Activated naive CD8-positive, alpha-beta T cell (primary cell): ENCODE measurements around the gene PTPRG.

Experiments used
- H3K27ac Mint-ChIP-seq: one replicate; pipeline ENCODE4 v1.8.0; 2021; ENCODE audit warnings: mixed read lengths
- H3K27me3 Mint-ChIP-seq: one replicate; pipeline ENCODE4 v1.8.0; 2021; ENCODE audit warnings: mixed read lengths
- H3K36me3 Mint-ChIP-seq: one replicate; pipeline ENCODE4 v1.8.0; 2021; ENCODE audit warnings: mixed read lengths
- H3K4me1 Mint-ChIP-seq: one replicate; pipeline ENCODE4 v1.8.0; 2021; ENCODE audit warnings: low read depth, mixed read lengths
- H3K4me3 Mint-ChIP-seq: one replicate; pipeline ENCODE4 v1.8.0; 2021; ENCODE audit warnings: mild to moderate bottlenecking, mixed read lengths
- H3K9me3 Mint-ChIP-seq: one replicate; pipeline ENCODE4 v1.8.0; 2021; ENCODE audit warnings: low read depth, mixed read lengths

The PTPRG gene

DNA sequence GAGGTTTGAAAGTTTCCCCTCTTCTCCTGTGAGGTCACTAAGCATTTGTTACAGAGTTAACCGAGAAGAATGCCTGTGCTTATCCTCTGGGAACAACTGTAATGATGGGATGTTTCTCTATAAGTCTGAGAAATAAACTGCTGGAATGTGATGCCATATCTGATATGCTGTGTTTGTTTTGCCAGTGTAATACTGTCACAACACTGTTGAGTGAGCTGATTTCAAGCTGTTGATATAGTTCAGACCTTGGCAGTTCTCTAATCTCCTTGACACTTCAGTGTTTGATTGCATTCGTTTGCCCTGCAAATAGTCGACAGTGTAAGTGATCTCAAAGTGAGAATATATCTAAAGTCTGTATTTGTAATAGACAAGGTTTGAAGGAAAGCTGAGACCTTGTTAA is 73.3 kb downstream of the PTPRG start:
- no peaks in the 10 kb centered on the region for H3K36me3 Mint-ChIP-seq
- no peaks in the 10 kb centered on the region for H3K9me3 Mint-ChIP-seq
- H3K4me1 Mint-ChIP-seq, result no peaks in the 10 kb centered on the region
- no peak overlapping the region for H3K4me3 Mint-ChIP-seq
- no peak overlapping the region for H3K27ac Mint-ChIP-seq
- H3K27me3 Mint-ChIP-seq, result no peaks in the 10 kb centered on the region

DNA sequence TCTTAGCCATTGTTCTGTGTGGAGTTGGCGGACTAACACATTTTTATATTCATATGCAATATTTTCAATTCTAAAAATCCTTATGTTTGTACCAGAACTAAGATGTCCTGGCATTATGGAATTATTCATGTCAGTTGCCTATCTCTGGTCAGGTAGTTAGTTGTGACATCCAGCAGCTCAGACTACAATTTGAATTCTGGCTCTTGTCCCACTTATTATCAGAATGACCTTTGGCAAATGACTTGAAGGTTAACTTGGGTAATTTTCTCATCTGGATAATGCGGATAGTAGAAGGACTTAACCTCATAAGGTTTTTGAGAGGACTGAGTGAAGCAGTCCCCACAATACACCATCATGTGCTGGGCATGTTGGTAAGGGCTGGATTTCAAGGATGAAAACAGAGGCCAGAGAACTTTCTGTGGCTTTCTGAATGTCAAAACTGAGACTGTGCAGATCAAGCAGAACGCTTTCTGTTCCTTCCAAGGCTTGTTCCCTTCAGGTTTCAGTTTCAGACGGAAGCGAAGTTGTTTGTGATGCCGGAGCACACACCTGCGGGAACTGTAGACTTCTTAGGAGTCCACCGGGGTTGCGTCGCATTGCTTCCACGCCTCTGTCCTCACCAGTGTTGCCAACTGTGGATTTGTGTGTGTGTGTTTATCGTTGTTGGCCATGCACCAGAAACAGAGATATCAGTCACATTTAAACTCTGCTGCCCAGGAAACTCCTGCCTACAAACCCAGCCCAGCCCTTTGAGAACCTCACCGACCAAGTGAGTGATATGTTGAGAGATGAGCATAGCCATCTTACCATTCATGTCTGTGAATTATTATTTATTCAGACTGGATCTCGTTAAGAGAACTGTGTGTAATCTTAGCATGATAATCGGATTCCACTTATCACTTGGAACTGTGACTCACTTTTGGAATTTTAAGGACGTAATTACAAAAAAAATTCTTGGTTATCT is 76.0 kb downstream of the PTPRG start:
- H3K4me1 Mint-ChIP-seq, result no peaks in the 10 kb centered on the region
- no peaks in the 10 kb centered on the region for H3K36me3 Mint-ChIP-seq
- no peak overlapping the region for H3K27ac Mint-ChIP-seq
- H3K9me3 Mint-ChIP-seq, result no peaks in the 10 kb centered on the region
- H3K27me3 Mint-ChIP-seq, result no peaks in the 10 kb centered on the region
- H3K4me3 Mint-ChIP-seq, result no peak overlapping the region

DNA sequence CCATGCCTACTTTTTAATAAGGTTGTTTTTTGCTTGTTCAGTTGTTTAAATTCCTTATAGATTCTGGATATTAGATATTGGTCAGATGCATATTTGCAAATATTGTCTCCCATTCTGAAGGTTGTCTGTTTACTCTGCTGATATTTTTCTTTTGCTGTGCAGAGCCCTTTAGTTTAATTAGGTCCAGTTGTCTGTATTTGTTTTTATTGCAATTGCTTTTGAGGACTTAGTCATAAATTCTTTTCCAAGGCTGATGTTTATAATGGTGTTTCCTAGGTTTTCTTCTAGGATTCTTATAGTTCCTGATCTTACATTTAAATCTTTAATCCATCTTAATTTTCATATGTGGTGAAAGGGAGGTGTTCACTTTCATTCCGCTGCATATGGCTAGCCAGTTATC is 77.4 kb downstream of the PTPRG start:
- no peaks in the 10 kb centered on the region for H3K9me3 Mint-ChIP-seq
- no peaks in the 10 kb centered on the region for H3K27me3 Mint-ChIP-seq
- H3K4me3 Mint-ChIP-seq, result no peak overlapping the region
- H3K27ac Mint-ChIP-seq, result no peak overlapping the region
- H3K36me3 Mint-ChIP-seq, result no peaks in the 10 kb centered on the region
- no peaks in the 10 kb centered on the region for H3K4me1 Mint-ChIP-seq

DNA sequence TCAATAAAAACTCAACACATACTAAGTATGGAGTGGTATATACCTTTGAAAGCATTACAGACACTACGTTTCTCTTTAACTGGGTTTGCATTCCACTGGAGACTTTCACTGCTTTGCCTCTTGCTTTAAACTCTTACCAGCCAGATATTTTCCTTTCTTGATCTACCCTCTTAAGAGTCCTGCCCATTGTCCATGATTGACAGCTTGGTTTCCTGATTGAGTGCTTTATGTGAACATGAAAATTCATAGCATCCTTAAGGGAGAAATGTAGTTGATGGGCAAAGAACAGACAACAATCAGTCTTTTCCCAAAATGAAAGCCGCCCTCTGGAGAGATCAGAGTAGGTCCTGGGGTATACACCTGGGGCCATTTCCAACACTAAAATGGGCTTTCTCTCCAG is 78.6 kb downstream of the PTPRG start:
- no peaks in the 10 kb centered on the region for H3K36me3 Mint-ChIP-seq
- H3K4me3 Mint-ChIP-seq, result no peak overlapping the region
- H3K27ac Mint-ChIP-seq, result no peak overlapping the region
- H3K27me3 Mint-ChIP-seq, result no peaks in the 10 kb centered on the region
- H3K9me3 Mint-ChIP-seq, result no peaks in the 10 kb centered on the region
- H3K4me1 Mint-ChIP-seq, result no peaks in the 10 kb centered on the region

DNA sequence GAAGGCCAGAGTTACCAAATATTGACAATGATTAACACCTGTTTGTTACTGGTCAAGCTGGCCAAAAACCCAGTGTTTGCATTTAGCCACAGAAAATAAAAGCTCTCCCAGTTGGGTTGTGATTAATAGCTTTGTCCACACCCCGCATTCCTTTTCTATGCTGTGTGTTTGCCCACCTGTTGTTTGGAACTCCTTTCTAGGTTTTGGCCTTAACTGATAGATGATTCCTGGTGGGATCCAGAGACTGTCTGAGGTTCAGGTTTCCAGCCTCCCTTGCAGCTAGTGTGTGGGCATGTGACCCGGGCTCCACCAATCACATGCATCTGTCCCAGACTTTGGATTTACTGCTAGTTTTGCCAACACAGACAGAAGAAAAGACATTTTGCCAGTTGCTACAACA is 83.8 kb downstream of the PTPRG start:
- Mint-ChIP-seq H3K4me3 (no peak overlapping the region), H3K4me1 (no peaks in the 10 kb centered on the region), H3K27ac (no peak overlapping the region), H3K27me3 (peaks cover 5% of the 10 kb centered on the region), H3K36me3 (no peaks in the 10 kb centered on the region), H3K9me3 (no peaks in the 10 kb centered on the region)

DNA sequence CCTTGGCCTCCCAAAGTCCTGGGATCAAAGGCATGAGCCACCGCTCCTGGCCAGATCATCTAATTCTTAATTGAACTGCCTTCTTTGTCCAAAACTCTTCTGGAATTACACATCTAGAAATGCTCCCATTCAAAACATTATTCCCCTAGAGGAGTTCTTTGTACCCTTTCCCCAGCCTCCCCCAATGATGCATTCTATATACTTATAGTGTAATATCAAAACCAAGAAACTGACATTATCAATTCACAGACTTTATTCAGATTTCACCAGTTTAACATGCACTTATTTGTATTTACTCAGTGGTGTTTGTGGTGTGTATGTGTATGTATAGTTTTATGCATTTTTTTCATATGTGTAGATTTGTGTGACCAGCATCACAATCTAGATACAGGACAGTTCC is 85.0 kb downstream of the PTPRG start:
- Mint-ChIP-seq H3K27ac (no peak overlapping the region), H3K4me1 (no peaks in the 10 kb centered on the region), H3K36me3 (no peaks in the 10 kb centered on the region), H3K4me3 (no peak overlapping the region), H3K27me3 (peaks cover 5% of the 10 kb centered on the region), H3K9me3 (no peaks in the 10 kb centered on the region)

DNA sequence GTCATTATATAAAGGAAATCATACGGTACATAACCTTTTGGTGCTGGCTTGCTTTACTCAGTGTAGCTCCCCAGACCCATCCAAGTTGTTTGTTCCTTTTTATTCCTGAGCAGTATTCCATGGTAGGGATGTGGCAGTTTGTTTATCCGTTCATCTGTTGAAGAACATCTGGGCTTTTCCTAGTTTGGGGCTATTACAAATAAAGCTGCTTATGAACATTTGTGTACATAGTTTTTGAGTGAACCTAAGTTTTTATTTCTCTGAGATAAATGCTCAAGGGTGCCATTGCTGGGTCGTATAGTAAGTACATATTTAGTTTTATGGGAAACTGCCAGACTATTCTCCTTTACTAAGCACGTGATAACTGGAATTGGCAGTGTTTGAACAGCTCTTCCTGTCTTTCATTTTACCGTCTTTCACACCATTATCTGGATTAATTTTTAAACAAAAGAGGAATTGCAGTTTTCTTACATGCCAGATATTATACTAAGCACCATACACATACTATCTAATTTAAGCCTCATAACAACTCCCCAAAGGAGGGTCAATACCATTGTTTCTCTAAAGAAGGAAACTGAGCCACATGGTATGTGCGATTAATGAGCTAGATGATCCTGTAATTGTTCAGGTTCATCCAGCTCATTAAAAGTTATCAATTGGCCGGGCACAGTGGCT is 85.6 kb downstream of the PTPRG start:
- no peaks in the 10 kb centered on the region for H3K36me3 Mint-ChIP-seq
- H3K4me1 Mint-ChIP-seq, result no peaks in the 10 kb centered on the region
- peaks cover 5% of the 10 kb centered on the region for H3K27me3 Mint-ChIP-seq
- H3K9me3 Mint-ChIP-seq, result no peaks in the 10 kb centered on the region
- no peak overlapping the region for H3K4me3 Mint-ChIP-seq
- no peak overlapping the region for H3K27ac Mint-ChIP-seq

DNA sequence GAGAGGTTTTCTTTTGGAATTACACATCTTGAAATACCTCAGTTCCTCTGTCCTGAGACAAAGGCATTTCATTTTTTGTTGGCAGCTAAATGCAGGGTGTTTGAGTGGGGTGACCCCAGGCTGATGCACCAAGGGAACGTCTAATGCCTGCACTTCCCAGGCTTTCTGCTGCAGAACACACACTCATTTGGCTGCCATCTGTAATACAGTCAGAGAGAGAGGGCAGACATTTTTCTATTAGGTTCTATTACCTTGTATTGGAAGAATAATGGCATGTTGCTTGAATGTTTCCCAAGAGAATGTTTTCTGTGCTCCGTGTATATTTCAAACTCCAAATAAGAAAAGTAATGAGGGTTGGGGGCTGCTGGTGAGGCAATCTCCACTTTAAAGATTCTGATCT is 87.1 kb downstream of the PTPRG start:
- H3K9me3 Mint-ChIP-seq, result no peaks in the 10 kb centered on the region
- H3K4me3 Mint-ChIP-seq, result no peak overlapping the region
- H3K27me3 Mint-ChIP-seq, result peaks cover 5% of the 10 kb centered on the region
- H3K36me3 Mint-ChIP-seq, result no peaks in the 10 kb centered on the region
- H3K4me1 Mint-ChIP-seq, result no peaks in the 10 kb centered on the region
- H3K27ac Mint-ChIP-seq, result no peak overlapping the region

DNA sequence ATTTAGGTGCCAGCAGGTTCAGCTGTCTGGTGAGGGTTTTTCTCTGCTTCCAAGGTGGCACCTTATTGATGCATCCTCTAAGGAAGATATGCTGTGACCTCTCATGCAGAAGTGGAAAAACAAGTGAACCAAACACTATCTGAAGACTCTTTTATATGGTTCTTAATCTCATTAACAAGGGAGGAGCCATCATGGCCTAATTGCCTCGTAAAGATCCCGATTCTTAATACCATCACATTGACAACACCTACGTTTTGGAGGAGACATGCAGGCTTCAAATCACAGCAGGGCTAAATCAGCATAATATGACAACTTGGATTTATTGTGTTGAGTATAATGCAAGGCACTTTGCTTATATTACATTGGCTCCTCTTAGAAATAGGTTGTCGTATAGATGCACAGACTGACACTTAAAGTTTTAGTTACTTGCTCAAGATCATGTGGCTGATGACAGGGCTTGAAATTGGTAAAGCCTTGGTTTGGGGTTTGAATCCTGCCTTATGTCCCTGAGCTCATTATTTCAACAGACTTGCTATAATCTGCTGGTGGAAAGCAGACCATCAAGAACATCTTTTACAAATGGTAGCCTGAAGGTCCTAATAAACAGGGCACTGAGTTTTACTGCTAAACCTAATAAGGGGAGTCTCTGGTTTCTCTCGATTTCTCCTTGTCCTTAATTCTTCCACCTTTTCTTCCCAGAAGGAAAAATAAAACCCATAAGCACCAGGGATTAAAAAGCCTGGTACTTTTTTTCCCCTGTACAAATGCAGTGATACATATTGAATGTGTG is 88.2 kb downstream of the PTPRG start:
- Mint-ChIP-seq H3K27me3 (peaks cover 5% of the 10 kb centered on the region), H3K36me3 (no peaks in the 10 kb centered on the region), H3K4me3 (no peak overlapping the region), H3K9me3 (no peaks in the 10 kb centered on the region), H3K27ac (no peak overlapping the region), H3K4me1 (no peaks in the 10 kb centered on the region)

DNA sequence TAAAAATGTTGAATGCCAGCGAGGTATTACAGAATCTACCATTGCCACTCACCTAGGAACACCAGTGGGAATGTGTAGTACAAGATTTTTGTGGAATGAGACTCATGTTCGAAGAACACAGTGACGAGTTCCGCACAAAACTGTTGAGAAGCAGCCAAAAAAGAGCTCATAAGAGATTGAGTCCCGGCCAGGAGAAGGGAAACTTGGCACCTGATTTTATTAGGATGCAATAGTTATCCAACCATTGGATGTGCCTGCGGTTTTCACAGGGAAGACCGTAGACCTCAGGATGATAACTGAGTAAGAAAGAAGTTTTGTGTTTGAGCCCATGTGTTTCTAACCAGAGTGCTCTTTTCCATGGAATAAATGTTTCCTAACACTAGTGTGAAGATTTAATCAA is 88.9 kb downstream of the PTPRG start:
- no peak overlapping the region for H3K4me3 Mint-ChIP-seq
- H3K36me3 Mint-ChIP-seq, result no peaks in the 10 kb centered on the region
- no peaks in the 10 kb centered on the region for H3K9me3 Mint-ChIP-seq
- H3K27me3 Mint-ChIP-seq, result peaks cover 5% of the 10 kb centered on the region
- H3K4me1 Mint-ChIP-seq, result no peaks in the 10 kb centered on the region
- no peak overlapping the region for H3K27ac Mint-ChIP-seq

DNA sequence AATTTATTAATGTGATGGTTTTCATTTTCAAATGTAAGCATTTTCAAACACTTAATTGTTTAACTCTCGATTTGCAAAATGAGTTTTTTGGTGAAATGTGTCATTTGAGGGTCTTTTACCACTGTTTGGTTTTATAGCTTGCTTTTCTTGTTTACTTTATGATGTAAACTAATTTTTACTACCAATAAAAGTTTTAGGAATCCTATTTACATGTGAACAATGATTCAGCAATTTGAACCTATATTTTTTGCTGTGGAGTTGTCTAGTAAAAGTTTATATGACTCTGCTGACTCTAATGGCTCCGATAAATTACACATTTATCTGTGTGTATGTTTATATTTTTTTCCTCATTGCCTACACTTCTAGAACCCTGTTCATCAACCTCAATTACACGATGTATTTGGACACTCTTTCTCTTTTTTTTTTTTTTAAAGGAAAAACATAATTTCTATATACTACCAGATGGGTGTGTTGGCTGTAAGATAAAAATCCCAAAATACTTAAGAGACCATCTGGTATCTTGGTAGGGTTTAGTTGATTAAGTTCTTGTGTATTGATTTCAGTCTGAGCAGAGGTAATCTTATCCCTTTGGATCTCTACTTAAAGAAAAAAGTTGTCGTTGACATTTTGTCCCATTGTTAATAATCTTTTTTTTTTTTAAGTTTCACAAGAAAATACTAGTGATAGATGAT is 89.5 kb downstream of the PTPRG start:
- Mint-ChIP-seq H3K4me3 (no peak overlapping the region), H3K27ac (no peak overlapping the region), H3K27me3 (peaks cover 5% of the 10 kb centered on the region)

DNA sequence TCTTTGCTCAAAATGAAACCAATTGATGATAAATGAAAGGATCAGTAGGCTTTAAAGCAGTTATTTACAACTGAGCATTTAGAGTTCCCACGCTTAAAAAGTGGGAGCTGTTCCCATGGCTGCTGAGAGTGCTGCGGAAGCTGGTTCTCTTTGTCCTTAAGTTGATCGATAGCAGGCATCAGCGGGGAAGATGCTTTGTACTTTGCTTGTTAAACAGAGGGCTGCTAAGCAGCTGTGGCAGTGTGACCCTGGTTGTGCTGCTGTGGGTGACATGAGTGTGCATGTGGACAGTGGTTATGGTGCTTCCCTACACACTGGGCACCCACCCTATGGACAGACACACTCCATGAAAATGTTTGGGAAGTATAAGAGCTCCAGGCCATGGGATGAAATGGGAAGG is 96.3 kb downstream of the PTPRG start:
- H3K36me3 Mint-ChIP-seq, result no peaks in the 10 kb centered on the region
- H3K9me3 Mint-ChIP-seq, result no peaks in the 10 kb centered on the region
- H3K4me1 Mint-ChIP-seq, result no peaks in the 10 kb centered on the region
- no peak overlapping the region for H3K27ac Mint-ChIP-seq
- H3K27me3 Mint-ChIP-seq, result no peaks in the 10 kb centered on the region
- H3K4me3 Mint-ChIP-seq, result no peak overlapping the region

More for the DNA sequence above, 89.5 kb downstream of the PTPRG start:
- H3K36me3 Mint-ChIP-seq, result no peaks in the 10 kb centered on the region
- no peaks in the 10 kb centered on the region for H3K9me3 Mint-ChIP-seq
- H3K4me1 Mint-ChIP-seq, result no peaks in the 10 kb centered on the region

DNA sequence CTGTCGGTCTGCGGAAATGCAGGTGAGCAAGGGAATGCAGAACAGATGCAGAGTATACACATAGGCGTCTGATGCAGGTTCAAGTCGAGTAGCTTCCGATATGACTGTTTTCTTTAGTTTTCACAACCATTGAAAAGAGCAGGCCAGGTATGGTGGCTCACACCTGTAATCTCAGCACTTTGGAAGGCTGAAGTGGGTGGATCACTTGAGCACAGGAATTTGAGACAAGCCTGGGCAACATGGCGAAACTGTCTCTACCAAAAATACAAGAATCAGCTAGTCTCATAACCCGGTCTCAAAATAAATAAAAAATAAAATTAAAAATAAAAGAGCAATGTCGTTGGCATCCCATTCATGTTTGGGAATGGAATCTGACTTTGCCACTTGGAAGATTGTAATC is 101.5 kb downstream of the PTPRG start:
- Mint-ChIP-seq H3K4me1 (no peaks in the 10 kb centered on the region), H3K36me3 (no peaks in the 10 kb centered on the region), H3K4me3 (no peak overlapping the region), H3K27ac (no peak overlapping the region), H3K9me3 (no peaks in the 10 kb centered on the region), H3K27me3 (no peaks in the 10 kb centered on the region)

DNA sequence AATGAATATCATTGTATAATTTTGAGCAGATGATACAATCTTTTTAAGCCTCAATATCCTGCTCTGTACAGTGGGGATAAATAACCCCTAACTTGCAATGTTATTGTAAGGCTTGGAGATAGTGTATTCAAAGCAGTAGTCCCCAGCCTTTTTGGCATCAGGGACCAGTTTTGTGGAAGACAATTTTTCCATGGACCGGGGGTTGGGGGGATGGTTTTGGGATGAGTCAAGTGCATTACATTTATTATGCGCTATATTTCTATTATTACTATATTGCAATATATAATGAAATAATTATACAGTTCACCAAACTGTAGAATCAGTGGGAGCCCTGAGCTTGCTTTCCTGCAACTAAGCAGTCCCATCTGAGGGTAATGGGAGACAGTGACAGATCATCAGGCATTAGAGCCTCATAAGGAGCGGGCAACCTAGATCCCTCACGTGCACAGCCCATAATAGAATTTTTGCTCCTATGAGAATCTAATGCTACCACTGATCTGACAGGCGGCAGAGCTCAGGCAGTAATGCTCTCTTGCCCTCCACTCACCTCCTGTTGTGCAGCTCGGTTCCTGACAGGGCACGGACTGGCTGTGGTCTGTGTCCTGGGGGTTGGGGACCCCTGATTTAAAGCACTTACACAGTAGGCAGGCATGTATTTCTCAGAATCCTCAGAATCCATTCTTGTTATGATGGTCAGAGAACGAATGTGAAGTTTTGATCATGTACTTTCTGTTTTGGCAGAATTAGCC is 102.2 kb downstream of the PTPRG start:
- Mint-ChIP-seq H3K27ac (no peak overlapping the region), H3K27me3 (no peaks in the 10 kb centered on the region), H3K9me3 (no peaks in the 10 kb centered on the region), H3K4me3 (no peak overlapping the region), H3K36me3 (no peaks in the 10 kb centered on the region), H3K4me1 (no peaks in the 10 kb centered on the region)
